Lower lobe of right lung (tissue), 2 donors: Measurements from ENCODE around the gene BOLL. TPM values are rescaled to one million over a fixed set of nuclear protein-coding genes. Genes with fewer than 3 reads are reported as not detected.
A peak's percentile ranks its signal among the peaks of the same experiment; 100 is the strongest.

Source experiments
- ATAC-seq, 2 donors: fragments of 200-7000 bp; cut with Tn5 transposase; one replicate each; pipeline ENCODE4 v1.9.1; 2020 to 2022; ENCODE audit warnings: mild to moderate bottlenecking in 2 of 2, moderate library complexity in 2 of 2
- DNase-seq: peaks from one replicate; pipeline ENCODE4 v3.0.0-alpha.2; 2020
- H3K27ac ChIP-seq: fragments of 200-600 bp; one replicate; pipeline ENCODE4 v1.8.0; 2022
- H3K27me3 ChIP-seq: fragments of 200-600 bp; one replicate; pipeline ENCODE4 v1.8.0; 2022; ENCODE audit warnings: low read depth
- H3K36me3 ChIP-seq: fragments of 200-600 bp; one replicate; pipeline ENCODE4 v1.8.0; 2022; ENCODE audit warnings: mild to moderate bottlenecking
- H3K4me1 ChIP-seq: fragments of 200-600 bp; one replicate; pipeline ENCODE4 v1.8.0; 2022
- H3K4me3 ChIP-seq: fragments of 200-600 bp; one replicate; pipeline ENCODE4 v1.8.0; 2022; ENCODE audit warnings: mild to moderate bottlenecking
- H3K9me3 ChIP-seq: fragments of 200-600 bp; one replicate; pipeline ENCODE4 v1.8.0; 2022
- CTCF ChIP-seq: fragments of 200-600 bp; IDR thresholded peaks from one replicate; pipeline ENCODE4 v1.8.0; 2022; ENCODE audit warnings: antibody characterized with exemption, mild to moderate bottlenecking
- intact Hi-C: fragments of 100-400 bp; cut with DNase I; formaldehyde crosslinking; loops from one replicate; pipeline ENCODE4 v1.11.0; 2022
- total RNA-seq: library from RNA; stranded (reverse); fragmentation: NEBNext Ultra II Directional; extraction: Animal tissue kit (Norgen Biotek cat#: 25700); gene quantifications from one replicate; pipeline ENCODE4 v1.2.1, GENCODE V29; 2021
- donor health status: DM: no; HTN: yes; CAD: no; lungs with severe emphysema.

Gene BOLL
- total RNA-seq, 1 donor from 2014 or later = not detected

GRCh38 chr2:197786010-197786877, 1.1 kb upstream of the BOLL start:
- DNase-seq (peak; percentile 59), ATAC-seq (peak; percentile 83 to 85)
- Histone ChIP-seq H3K9me3 (no peaks in the 10 kb centered on the region), H3K27me3 (peaks cover 28% of the 10 kb centered on the region), H3K4me3 (peak overlapping the region; percentile 53), H3K36me3 (no peaks in the 10 kb centered on the region), H3K27ac (no peak overlapping the region), H3K4me1 (peaks cover 11% of the 10 kb centered on the region)
- peak; percentile 71 for TF ChIP-seq CTCF
- intact Hi-C loops = no loop called here

- no peak for DNase-seq
- H3K4me1 ChIP-seq = peaks cover 11% of the 10 kb centered on the region
- peaks cover 18% of the 10 kb centered on the region for H3K27me3 ChIP-seq
- no peaks in the 10 kb centered on the region for H3K9me3 ChIP-seq
- ATAC-seq = no peak
- H3K36me3 ChIP-seq = no peaks in the 10 kb centered on the region
- no peak overlapping the region for H3K27ac ChIP-seq
- TF ChIP-seq CTCF = no peak
- H3K4me3 ChIP-seq = no peak overlapping the region
- intact Hi-C loops = no loop called here
Observed at GRCh38 chr2:197782126-197782525, 3.0 kb downstream of the BOLL start.

GRCh38 chr2:197779261-197779660, 5.9 kb downstream of the BOLL start:
- ATAC-seq (no peak), DNase-seq (no peak)
- intact Hi-C loops = loop anchor here (10.0 kb wide), 1 partner anchor 274 kb away; the partner anchor contains the start of gene HSPE1
- Histone ChIP-seq H3K4me1 (no peaks in the 10 kb centered on the region), H3K27me3 (no peaks in the 10 kb centered on the region), H3K27ac (no peak overlapping the region), H3K4me3 (no peak overlapping the region), H3K36me3 (no peaks in the 10 kb centered on the region), H3K9me3 (no peaks in the 10 kb centered on the region)
- no peak for TF ChIP-seq CTCF

- Histone ChIP-seq H3K36me3 (no peaks in the 10 kb centered on the region), H3K4me3 (no peak overlapping the region), H3K4me1 (no peaks in the 10 kb centered on the region), H3K27ac (no peak overlapping the region), H3K9me3 (no peaks in the 10 kb centered on the region), H3K27me3 (no peaks in the 10 kb centered on the region)
- peak; percentile 72 for TF ChIP-seq CTCF
- ATAC-seq (no peak), DNase-seq (no peak)
- intact Hi-C loops = loop anchor here (10.0 kb wide), 1 partner anchor 273 kb away; the partner anchor contains the start of gene HSPE1
Observed at GRCh38 chr2:197777823-197778407, 7.2 kb downstream of the BOLL start.

GRCh38 chr2:197760293-197760657, 24.8 kb downstream of the BOLL start:
- Histone ChIP-seq H3K4me3 (no peak overlapping the region), H3K27ac (no peak overlapping the region), H3K9me3 (peaks cover 20% of the 10 kb centered on the region), H3K36me3 (no peaks in the 10 kb centered on the region), H3K27me3 (no peaks in the 10 kb centered on the region), H3K4me1 (no peaks in the 10 kb centered on the region)
- no peak for TF ChIP-seq CTCF
- DNase-seq (peak; percentile 20), ATAC-seq (peak in 1 of 2 donors; percentile 17)
- intact Hi-C loops = no loop called here
